Fibroblast of peridontal ligament (primary cell): ENCODE data around the gene PTPRA.
"Not testable (repeated sequence)": the region's sequence is repeated elsewhere in the genome, so short reads cannot be mapped to it uniquely, and the experiment has no call there.

Experiments used
- DNase-seq: peaks from one replicate; pipeline ENCODE4 v3.0.0-alpha.2; 2010; ENCODE audit errors: extremely low read depth

Gene PTPRA

GRCh38 chr20:2889209-2889608 lies 15.9 kb downstream of the PTPRA start:
- no peak for DNase-seq

- no peak for DNase-seq
These were observed 16.5 kb downstream of the PTPRA start for GRCh38 chr20:2889797-2890196.

- no peak for DNase-seq
These were observed 17.5 kb downstream of the PTPRA start for GRCh38 chr20:2890742-2891141.

- no peak for DNase-seq
These were observed 18.1 kb downstream of the PTPRA start for GRCh38 chr20:2891343-2891742.

- DNase-seq: no peak
These were observed 19.1 kb downstream of the PTPRA start for GRCh38 chr20:2892376-2892775.

- no peak for DNase-seq
These were observed 20.9 kb downstream of the PTPRA start for GRCh38 chr20:2894221-2894620.

- not testable (repeated sequence) for DNase-seq
These were observed 21.9 kb downstream of the PTPRA start for GRCh38 chr20:2895154-2895553.

GRCh38 chr20:2899243-2899642 lies 26.0 kb downstream of the PTPRA start:
- DNase-seq: no peak

- no peak for DNase-seq
These were observed 27.7 kb downstream of the PTPRA start for GRCh38 chr20:2900845-2901592.

GRCh38 chr20:2902291-2902690 lies 29.0 kb downstream of the PTPRA start:
- DNase-seq: no peak

- DNase-seq: no peak
These were observed 29.5 kb downstream of the PTPRA start for GRCh38 chr20:2902818-2903217.

GRCh38 chr20:2903686-2904085 lies 30.4 kb downstream of the PTPRA start:
- DNase-seq: no peak

- DNase-seq: peak; percentile 25
These were observed 34.2 kb downstream of the PTPRA start for GRCh38 chr20:2907519-2907918.

- DNase-seq: no peak
These were observed 36.7 kb downstream of the PTPRA start for GRCh38 chr20:2909953-2910352.

GRCh38 chr20:2911200-2911599 lies 37.9 kb downstream of the PTPRA start:
- no peak for DNase-seq

- no peak for DNase-seq
These were observed 40.9 kb downstream of the PTPRA start for GRCh38 chr20:2914160-2914559.

- no peak for DNase-seq
These were observed 44.0 kb downstream of the PTPRA start for GRCh38 chr20:2917266-2917665.

GRCh38 chr20:2918096-2919049 lies 45.1 kb downstream of the PTPRA start:
- DNase-seq: no peak

- no peak for DNase-seq
These were observed 46.4 kb downstream of the PTPRA start for GRCh38 chr20:2919518-2920245.

GRCh38 chr20:2920473-2920872 lies 47.2 kb downstream of the PTPRA start:
- no peak for DNase-seq

- no peak for DNase-seq
These were observed 48.2 kb downstream of the PTPRA start for GRCh38 chr20:2921506-2921905.

- DNase-seq: no peak
These were observed 49.7 kb downstream of the PTPRA start for GRCh38 chr20:2922957-2923356.
